GM21360 (cell line): Measurements from ENCODE around the gene DENND10.
A peak's percentile ranks its signal among the peaks of the same experiment; 100 is the strongest.
"Not testable (repeated sequence)": the region's sequence is repeated elsewhere in the genome, so short reads cannot be mapped to it uniquely, and the experiment has no call there.

ENCODE experiments used
- ATAC-seq: cut with Tn5 transposase; IDR thresholded peaks from one replicate; pipeline ENCODE4 v1.9.1; 2021; ENCODE audit warnings: mild to moderate bottlenecking, moderate library complexity; ENCODE audit not compliant: unreplicated experiment

The DENND10 gene

GRCh38 chr10:119098576-119098975 lies 5.3 kb upstream of the DENND10 start:
- ATAC-seq: no peak

- no peak for ATAC-seq
Measured at GRCh38 chr10:119100434-119101238, 3.3 kb upstream of the DENND10 start.

- ATAC-seq: no peak
Measured at GRCh38 chr10:119101366-119102098, 2.4 kb upstream of the DENND10 start.

- ATAC-seq: no peak
Measured at GRCh38 chr10:119103241-119103902, 541 bp upstream of the DENND10 start.

GRCh38 chr10:119104654-119105015 lies 722 bp downstream of the DENND10 start:
- ATAC-seq: no peak

GRCh38 chr10:119105155-119105554 lies 1.2 kb downstream of the DENND10 start:
- ATAC-seq: no peak

- ATAC-seq: not testable (repeated sequence)
Measured at GRCh38 chr10:119105899-119106298, 2.0 kb downstream of the DENND10 start.

- ATAC-seq: not testable (repeated sequence)
Measured at GRCh38 chr10:119107106-119107505, 3.2 kb downstream of the DENND10 start.

- ATAC-seq: not testable (repeated sequence)
Measured at GRCh38 chr10:119107771-119108170, 3.9 kb downstream of the DENND10 start.

- no peak for ATAC-seq
Measured at GRCh38 chr10:119112056-119112455, 8.1 kb downstream of the DENND10 start.

GRCh38 chr10:119113751-119114732 lies 10.1 kb downstream of the DENND10 start:
- ATAC-seq: no peak

GRCh38 chr10:119115926-119116325 lies 12.0 kb downstream of the DENND10 start:
- ATAC-seq: no peak

GRCh38 chr10:119116326-119116951 lies 12.5 kb downstream of the DENND10 start:
- no peak for ATAC-seq

GRCh38 chr10:119118231-119118630 lies 14.3 kb downstream of the DENND10 start:
- no peak for ATAC-seq

GRCh38 chr10:119119400-119119799 lies 15.5 kb downstream of the DENND10 start:
- ATAC-seq: no peak

GRCh38 chr10:119120413-119120867 lies 16.5 kb downstream of the DENND10 start:
- peak; percentile 87 for ATAC-seq

- no peak for ATAC-seq
Measured at GRCh38 chr10:119120875-119121274, 17.0 kb downstream of the DENND10 start.

GRCh38 chr10:119125942-119126341 lies 22.0 kb downstream of the DENND10 start:
- ATAC-seq: no peak

GRCh38 chr10:119129721-119130120 lies 25.8 kb downstream of the DENND10 start:
- no peak for ATAC-seq
